GM08714 (cell line): ENCODE data around the gene PLD4.
A peak's percentile ranks its signal among the peaks of the same experiment; 100 is the strongest.

Experiments
- H3K4me3 ChIP-seq: fragments of 200-500 bp; sonication (Bioruptor generic); 2 replicates; pipeline ENCODE4 v1.5.1; 2014; ENCODE audit warnings: mild to moderate bottlenecking, low read length, inconsistent platforms
- ZNF274 ChIP-seq: IDR thresholded peaks from 2 replicates; pipeline ENCODE4 v1.6.1; 2012; ENCODE audit warnings: mild to moderate bottlenecking, low read depth, low read length

PLD4 gene, protein sequence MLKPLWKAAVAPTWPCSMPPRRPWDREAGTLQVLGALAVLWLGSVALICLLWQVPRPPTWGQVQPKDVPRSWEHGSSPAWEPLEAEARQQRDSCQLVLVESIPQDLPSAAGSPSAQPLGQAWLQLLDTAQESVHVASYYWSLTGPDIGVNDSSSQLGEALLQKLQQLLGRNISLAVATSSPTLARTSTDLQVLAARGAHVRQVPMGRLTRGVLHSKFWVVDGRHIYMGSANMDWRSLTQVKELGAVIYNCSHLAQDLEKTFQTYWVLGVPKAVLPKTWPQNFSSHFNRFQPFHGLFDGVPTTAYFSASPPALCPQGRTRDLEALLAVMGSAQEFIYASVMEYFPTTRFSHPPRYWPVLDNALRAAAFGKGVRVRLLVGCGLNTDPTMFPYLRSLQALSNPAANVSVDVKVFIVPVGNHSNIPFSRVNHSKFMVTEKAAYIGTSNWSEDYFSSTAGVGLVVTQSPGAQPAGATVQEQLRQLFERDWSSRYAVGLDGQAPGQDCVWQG

DNA sequence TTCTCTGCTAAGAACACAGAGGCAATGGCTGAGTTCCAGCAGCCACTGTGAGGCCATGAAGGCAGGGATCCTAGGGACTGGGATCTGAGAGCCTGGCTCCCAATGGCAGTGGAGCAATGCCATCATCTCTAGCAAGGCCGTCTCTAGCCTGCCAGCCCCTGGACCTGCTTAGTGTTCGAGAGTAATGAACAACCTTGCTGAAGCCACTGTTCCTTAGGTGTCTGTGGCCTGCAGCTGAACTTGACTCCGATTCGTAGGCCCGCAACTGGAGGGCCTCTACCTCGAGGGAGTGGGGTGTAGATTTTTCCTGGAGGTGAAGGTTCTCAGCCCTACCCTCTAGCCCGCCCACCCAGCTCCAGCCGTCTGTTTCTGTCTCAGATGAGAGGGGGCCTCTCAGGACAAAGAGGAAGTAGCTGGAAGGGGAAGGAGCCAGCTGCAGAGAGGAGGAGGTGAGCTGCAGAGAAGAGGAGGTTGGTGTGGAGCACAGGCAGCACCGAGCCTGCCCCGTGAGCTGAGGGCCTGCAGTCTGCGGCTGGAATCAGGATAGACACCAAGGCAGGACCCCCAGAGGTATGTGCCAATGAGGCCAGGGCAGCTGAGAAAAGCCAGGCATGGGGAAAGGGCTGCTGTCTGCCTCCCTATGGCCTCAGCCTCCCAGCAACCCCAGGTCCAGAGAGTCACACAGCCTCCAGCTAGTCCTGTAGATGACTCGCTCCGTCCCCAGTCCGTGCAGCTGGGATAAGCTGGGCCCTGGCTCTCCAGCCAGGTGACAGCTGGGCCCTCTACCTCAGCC is at the start of gene PLD4:
PLD4 (plus strand) TSS at position 459 of the 793 bp plus-strand sequence. CDS start 2,262 bp downstream, outside the sequence.
- peak within 1 kb of the TSS; percentile 40; the same call in 1 of the 2 replicates for H3K4me3 ChIP-seq
- TF ChIP-seq ZNF274: no peak

DNA sequence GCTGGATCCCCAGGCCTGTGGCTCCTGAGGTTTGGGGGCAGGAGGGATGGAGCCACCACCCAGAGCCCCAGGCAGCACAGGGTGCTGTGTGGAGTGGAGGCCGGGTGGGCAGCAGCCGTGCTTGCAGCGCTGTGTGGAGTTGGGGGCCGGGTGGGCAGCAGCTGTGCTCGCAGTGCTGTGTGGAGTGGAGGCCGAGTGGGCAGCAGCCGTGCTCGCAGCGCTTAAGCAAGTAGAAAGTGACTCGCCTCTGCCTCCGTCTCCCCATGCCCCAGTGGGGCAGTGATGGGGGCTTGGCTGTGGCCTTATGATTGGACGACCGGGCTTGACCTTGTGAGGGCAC is 49.3 kb upstream of the PLD4 start:
- TF ChIP-seq ZNF274: no peak

DNA sequence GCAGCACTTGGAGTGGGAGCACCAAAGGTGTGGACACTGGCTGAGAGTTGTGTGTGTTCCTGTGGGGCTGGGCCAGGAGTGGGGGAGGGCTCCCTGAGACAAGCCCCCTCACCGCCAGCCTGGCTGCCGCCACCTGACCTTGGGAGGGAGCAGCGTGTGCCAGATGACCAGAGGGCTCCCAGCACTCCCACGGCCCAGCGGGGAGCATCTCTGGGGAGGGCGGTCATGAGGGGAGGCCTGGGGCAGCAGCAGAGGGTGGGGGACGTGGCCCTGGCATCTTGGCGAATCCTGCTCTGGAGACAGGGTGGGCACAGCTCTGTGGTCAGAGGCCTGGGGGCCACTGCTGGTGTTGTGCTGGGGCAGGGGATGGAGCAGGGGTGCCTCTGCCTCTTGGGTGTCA is 48.9 kb upstream of the PLD4 start:
- H3K4me3 ChIP-seq: no peak overlapping the region
- TF ChIP-seq ZNF274: no peak

More for the DNA sequence above, 49.3 kb upstream of the PLD4 start:
- no peak overlapping the region for H3K4me3 ChIP-seq

DNA sequence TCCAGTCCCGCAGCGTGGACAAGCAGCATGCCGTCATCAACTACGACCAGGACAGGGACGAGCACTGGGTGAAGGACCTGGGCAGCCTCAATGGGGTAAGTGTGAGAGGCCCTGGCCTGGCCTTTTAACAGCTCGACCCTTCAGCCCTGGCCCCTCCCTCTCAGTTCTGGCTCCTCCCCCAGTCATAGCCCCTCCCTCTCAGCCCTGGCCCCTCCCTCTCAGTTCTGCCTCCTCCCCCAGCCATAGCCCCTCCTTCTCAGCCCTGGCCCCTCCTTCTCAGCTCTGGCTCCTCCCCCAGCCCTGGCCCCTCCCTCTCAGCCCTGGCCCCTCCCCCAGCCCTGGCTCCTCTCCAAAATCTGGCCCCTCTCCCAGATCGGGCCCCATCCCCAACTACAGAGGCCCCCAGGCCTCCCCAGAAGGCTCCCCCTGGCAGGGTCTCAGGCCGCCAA is 48.4 kb upstream of the PLD4 start:
- TF ChIP-seq ZNF274: no peak
- no peak overlapping the region for H3K4me3 ChIP-seq

DNA sequence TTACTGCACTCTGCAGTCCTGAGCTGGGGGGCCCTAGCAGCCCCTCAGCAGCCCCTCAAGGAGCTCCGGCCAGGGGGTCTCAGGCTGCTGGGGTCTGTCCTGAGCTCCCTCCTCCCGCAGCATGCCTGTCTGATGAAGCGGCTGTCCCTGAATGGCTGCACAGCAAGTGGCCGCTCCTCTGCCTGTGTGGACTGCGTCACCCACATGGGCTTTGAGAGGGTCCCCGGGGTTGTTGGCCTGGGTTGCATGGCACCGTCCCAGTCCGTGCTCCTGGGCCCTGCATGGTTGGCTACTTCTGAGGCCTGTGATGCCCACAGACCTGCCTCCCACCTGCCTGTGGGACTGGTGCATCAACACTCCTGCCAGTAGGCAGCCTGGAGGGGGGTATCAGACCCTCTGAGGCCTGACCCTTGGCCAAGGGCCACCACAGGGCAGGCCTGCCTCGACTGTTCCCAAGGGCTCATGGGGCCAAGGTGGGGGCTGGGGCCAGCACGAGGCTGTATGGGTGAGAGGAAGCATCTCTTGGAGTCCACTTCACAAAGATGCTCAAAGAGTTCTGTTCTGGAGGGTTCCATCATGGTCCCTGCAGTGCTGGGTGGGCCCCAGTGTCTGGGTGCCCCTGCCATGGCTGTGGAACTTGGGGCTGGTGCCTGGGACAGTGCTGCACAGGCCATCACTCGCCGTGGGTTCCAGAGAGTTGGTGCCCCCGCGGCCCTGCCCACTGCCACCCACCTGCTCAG is 47.4 kb upstream of the PLD4 start:
- no peak overlapping the region for H3K4me3 ChIP-seq
- TF ChIP-seq ZNF274: no peak

DNA sequence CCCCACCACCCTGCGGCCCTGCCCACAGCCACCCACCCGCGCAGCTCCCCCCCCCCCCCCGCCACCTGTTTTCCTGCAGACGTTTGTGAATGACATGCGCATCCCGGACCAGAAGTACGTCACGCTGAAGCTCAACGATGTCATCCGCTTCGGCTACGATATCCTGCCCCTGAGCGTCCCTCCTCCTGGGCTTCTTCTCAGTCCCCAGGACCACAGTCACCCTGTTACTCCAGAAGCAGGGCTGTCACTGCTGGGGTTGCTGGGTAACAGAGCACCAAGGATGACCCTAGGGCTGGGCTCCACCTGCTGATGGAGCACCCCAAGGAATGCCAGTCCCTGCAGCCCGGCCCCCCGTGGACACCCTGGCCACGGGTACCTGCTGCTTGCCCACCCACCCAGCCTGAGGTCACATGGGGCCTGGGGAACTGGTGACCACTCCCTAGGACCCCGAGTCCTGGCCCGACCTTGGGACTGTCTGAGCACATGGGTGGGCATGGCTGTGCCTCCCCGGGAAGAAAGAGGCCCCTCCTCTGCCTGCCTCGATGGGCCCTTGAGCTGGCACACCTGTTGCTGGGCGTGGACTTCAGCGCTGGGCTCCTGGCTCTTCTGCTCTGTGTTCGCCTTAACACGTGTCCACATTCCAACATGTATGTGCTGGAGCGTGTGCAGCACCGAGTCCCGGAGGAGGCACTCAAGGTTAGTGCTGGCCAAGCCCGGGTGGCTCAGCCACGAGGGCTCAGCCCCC is 46.7 kb upstream of the PLD4 start:
- TF ChIP-seq ZNF274: no peak
- no peak overlapping the region for H3K4me3 ChIP-seq

DNA sequence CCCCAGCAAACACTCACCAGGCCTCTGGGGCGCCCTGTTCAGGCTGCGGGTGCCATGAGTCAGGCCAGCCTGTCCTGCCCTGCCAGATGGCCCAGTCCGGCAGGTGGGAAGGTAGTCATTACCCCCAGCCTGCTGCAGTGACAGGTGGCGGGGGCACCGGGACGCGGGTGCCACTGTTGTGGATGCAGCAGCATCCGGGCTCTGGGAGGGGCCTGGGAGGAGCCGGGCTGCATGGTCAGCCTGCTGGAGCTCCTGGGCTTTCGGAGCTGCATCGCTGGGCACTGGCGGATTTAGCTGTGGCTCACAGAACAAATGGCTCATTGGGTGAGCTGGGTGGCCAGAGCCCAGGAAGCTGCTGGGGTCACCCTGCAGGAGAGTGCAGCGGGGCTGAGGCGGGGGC is 46.1 kb upstream of the PLD4 start:
- H3K4me3 ChIP-seq: no peak overlapping the region
- no peak for TF ChIP-seq ZNF274

DNA sequence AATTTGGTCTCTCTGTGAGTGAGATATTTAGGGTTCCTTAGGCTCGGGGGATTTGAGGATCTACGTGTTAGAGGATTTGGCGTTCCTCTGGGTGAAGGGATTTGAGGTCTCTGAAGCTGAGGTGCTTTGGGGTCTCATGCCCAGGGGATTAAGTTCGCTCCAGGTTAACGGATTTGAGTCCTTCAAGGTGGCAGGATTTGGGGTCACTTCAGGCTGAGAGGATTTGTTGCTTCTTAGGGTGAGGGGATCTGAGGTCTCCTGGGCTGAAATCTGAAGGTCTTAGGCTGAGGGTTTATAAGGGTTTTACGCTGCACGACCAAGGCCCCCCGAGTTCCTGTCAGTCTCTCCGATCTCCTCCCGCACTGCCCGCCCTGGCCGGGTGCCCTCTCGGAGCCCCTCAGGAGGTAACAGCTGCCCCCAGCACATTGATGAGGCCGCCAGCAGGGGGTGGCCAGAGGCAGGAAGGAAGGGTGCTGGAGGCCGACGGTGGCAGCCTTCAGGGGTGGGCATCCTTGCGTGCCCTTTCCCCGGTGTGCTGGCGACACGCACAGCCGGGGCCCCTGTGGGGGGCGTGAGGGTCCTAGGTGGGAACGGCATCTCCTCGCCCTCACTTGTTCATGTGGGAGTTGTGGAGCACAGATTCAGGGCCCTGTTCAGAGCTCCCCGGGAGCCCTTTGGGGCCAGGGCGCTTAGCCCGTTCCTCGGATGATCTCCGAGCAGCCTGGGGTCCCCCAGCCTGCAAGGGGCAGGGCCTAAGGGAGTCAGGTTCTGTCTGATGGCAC is 45.3 kb upstream of the PLD4 start:
- TF ChIP-seq ZNF274: no peak
- H3K4me3 ChIP-seq: no peak overlapping the region

DNA sequence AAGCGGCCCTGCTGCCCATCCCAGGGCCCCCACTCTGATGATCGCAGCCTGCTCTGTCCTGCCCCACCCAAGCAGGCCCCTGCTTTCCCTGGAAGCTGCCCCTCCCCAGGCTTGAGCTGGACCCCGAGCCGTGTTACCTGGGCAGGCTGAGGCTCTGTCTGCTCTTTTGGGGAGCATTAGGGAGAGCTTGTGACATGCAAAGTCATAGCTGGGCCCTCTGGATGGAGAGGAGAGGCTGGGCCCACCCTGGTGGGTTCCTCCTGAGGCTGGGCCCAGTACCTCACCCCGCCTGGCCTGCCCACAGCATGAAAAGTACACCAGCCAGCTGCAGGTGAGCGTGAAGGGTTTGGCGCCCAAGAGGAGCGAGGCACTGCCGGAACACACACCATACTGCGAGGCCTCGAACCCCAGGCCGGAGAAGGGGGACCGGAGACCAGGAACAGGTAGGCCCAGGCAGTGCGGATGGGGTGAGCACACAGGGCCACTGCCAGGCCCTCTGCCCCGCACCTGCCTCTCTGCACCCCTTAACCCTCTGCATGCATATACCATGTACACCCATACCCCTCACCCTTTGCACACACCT is 44.6 kb upstream of the PLD4 start:
- no peak overlapping the region for H3K4me3 ChIP-seq
- TF ChIP-seq ZNF274: no peak

DNA sequence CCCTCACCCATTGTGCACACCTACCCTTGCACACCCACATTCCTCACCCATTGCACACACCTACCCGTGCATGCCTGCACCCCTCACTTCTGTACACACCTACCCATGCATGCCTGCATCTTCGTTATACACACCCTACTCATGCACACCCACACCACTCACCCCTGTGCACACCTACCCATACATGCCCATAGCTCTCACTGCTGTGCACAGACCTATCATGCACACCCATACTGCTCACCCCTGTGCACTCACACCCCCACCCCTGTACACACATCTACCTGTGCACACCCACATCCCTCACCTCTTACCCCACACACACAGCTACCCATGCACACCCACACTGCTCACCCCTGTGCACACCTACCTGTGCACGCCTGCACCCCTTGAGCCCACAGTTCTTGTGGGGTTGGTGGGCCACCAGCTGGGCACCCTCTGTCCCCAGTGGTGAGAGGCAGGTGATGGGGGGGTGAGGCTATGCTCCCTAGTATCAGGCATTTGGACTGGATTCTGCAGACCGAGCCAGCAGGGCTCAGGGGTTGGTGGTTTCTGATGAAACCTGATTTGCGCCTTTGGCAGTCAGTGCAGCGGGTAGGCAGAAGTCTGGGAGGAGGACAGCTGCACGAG is 44.0 kb upstream of the PLD4 start:
- TF ChIP-seq ZNF274: no peak
- no peak overlapping the region for H3K4me3 ChIP-seq

DNA sequence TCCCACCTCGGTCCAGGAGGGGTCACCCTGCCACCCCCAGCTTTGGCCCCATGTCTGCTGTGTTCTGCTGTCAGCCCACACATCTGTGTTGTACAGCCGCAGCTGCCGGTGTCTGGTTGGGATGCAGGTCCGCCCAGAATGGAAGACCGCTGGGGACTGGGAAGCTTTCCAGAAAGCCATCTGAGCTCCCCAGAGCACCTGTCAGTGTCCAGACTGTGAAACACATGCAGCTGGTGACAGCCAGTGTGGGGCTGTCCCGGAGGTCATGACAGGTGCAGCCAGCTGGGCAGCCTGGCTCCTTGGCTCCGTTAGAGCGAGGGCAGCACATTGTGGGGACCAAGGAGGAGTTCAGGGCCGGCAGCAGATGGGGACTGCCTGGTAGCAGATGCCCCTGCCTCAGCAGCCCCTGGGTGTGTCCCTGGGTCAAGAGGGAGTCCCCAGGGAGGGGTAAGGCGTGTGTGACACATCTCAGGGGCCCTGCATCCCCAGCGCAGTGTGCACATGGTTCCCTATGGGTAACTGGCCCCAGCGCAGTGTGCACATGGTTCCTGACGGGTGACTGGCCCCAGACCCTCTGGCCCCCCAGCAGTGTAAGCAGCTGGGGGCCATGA is 43.2 kb upstream of the PLD4 start:
- no peak overlapping the region for H3K4me3 ChIP-seq
- no peak for TF ChIP-seq ZNF274

DNA sequence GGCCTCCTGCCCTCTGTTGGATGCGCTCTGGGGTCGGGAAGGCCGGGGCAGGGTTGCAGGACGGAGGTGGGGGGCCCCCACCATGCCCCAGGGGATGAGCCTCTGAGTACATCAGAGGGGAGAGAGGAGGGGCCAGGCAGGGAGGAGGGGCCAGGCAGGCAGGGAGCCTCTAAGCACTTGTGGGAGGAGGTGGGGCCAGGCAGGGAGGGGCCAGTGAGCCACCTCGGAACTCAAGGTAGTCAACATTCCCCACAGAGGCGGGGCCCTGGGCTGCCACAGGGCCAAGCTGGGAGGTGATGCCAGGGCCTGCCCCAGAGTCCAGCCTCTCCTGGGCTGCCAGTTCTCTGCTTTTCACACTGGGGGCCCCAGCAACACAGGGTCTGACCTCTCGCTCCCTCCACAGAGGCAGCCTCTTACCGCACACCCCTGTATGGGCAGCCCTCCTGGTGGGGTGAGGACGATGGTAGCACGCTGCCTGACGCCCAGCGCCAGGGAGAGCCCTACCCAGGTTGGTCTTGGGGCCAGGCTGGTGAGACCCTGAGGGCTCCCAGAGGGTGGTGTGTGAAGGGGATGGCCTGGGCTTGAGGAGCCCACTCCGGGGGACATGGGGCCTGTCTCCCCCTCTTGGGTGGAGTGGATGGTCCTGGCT is 42.2 kb upstream of the PLD4 start:
- H3K4me3 ChIP-seq: no peak overlapping the region
- TF ChIP-seq ZNF274: no peak
